Measurements from ENCODE around the gene FAM120B.

DNA sequence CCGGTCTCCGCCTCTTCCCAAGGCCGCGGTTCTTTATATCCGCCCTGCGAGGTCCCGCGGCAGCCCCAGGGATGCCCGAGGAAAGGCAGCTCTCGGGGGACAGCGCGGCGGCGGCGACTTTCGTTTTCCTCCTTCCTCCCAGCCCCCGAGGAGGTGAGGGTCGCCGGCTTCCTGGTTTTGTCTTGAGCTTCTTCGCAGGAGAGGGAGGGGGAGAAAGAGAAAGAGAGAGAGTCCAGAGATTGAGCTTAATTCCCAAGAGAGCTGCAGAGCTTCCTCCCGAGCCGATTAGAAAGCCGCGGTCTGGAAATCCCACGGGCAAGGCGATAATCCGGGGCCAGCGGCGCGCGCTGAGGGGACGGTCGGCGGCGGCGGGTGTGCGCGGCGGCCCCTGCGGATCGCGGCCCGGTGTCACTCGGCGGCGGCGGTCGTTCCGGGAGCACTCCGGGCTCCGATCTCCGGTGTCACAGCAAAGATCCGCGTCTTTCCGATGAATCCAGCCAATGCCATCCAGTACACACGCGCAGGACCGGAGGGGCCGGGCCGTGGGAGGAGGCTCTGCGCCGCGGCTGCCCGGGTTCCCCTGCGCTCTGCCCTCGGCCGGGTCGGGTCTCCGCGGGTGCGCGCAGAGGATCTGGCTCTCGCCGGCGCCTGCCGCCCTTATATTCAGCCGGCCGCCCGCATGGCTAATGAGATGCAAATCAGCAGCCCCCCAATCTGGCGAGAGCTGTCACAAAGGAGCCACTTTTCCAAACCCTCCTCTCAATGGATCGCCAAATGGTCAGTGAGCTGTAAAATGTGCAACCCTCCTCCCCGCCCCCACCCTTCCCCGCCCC lies 16.0 kb upstream of the FAM120B start, which contains the start of gene DLL1:
- TF ChIP-seq POLR2A (IDR thresholded peaks at IDR 0.05; ENCODE audit: low read depth, low read length), result no peak
- TF ChIP-seq, protein P1, sequence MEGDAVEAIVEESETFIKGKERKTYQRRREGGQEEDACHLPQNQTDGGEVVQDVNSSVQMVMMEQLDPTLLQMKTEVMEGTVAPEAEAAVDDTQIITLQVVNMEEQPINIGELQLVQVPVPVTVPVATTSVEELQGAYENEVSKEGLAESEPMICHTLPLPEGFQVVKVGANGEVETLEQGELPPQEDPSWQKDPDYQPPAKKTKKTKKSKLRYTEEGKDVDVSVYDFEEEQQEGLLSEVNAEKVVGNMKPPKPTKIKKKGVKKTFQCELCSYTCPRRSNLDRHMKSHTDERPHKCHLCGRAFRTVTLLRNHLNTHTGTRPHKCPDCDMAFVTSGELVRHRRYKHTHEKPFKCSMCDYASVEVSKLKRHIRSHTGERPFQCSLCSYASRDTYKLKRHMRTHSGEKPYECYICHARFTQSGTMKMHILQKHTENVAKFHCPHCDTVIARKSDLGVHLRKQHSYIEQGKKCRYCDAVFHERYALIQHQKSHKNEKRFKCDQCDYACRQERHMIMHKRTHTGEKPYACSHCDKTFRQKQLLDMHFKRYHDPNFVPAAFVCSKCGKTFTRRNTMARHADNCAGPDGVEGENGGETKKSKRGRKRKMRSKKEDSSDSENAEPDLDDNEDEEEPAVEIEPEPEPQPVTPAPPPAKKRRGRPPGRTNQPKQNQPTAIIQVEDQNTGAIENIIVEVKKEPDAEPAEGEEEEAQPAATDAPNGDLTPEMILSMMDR (conservative IDR thresholded peaks at IDR 0.05; ENCODE audit: low read depth, low read length), result no peak
- TF ChIP-seq SMC3 (IDR thresholded peaks at IDR 0.05; ENCODE audit: low read depth, low read length), result no peak
- no peak for TF ChIP-seq RCOR1 (IDR thresholded peaks at IDR 0.05; ENCODE audit: insufficient replicate concordance, low read length)
- no peak for TF ChIP-seq RFX5 (IDR thresholded peaks at IDR 0.05; ENCODE audit: low read depth, low read length)
- TF ChIP-seq MAZ (IDR thresholded peaks at IDR 0.05; ENCODE audit: borderline replicate concordance, low read depth, low read length), result no peak
- TF ChIP-seq, protein P2, sequence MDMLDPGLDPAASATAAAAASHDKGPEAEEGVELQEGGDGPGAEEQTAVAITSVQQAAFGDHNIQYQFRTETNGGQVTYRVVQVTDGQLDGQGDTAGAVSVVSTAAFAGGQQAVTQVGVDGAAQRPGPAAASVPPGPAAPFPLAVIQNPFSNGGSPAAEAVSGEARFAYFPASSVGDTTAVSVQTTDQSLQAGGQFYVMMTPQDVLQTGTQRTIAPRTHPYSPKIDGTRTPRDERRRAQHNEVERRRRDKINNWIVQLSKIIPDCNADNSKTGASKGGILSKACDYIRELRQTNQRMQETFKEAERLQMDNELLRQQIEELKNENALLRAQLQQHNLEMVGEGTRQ (IDR thresholded peaks at IDR 0.05; ENCODE audit: low read depth, low read length), result no peak
- TF ChIP-seq, protein P3, sequence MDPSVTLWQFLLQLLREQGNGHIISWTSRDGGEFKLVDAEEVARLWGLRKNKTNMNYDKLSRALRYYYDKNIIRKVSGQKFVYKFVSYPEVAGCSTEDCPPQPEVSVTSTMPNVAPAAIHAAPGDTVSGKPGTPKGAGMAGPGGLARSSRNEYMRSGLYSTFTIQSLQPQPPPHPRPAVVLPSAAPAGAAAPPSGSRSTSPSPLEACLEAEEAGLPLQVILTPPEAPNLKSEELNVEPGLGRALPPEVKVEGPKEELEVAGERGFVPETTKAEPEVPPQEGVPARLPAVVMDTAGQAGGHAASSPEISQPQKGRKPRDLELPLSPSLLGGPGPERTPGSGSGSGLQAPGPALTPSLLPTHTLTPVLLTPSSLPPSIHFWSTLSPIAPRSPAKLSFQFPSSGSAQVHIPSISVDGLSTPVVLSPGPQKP (IDR thresholded peaks at IDR 0.05; ENCODE audit: borderline replicate concordance, low read depth, low read length), result no peak
- no peak for TF ChIP-seq MXI1 (IDR thresholded peaks at IDR 0.05; ENCODE audit: borderline replicate concordance, low read depth, low read length)
- no peak for TF ChIP-seq RAD21 (IDR thresholded peaks at IDR 0.05; ENCODE audit: low read length)
